Measurements from ENCODE around the gene RIOX2. TPM values are rescaled to one million over a fixed set of nuclear protein-coding genes. Genes with fewer than 3 reads are reported as not detected.
A peak's percentile ranks its signal among the peaks of the same experiment; 100 is the strongest.
"Not testable (repeated sequence)": the region's sequence is repeated elsewhere in the genome, so short reads cannot be mapped to it uniquely, and the experiment has no call there.

The RIOX2 gene
- total and polyA plus RNA-seq, 2 donors (not counting 1 experiment from before 2014, with no cell fraction given): 23.7 to 46.1 TPM

- DNase-seq (ENCODE audit: low read depth in 2 of 2): no peak
- TF ChIP-seq CTCF (conservative IDR thresholded peaks at IDR 0.05 in 1 of 2, IDR thresholded peaks at IDR 0.05 in 1 of 2; ENCODE audit: low read depth in 1 of 2, low read length in 2 of 2) (no peak), EZH2 (IDR thresholded peaks at IDR 0.05; ENCODE audit: low read length, missing control alignments) (no peak)
- no peak overlapping the region for H3K4me2 ChIP-seq (ENCODE audit: extremely low read depth, insufficient read depth, low read length)
Measured at GRCh38 chr3:97910931-97911351, 61.3 kb downstream of the RIOX2 start.

GRCh38 chr3:97910236-97910831, 61.9 kb downstream of the RIOX2 start:
- not testable (repeated sequence) for H3K4me3 ChIP-seq (replicated peaks in 1 of 4; ENCODE audit: control extremely low read depth in 1 of 4, insufficient read depth in 1 of 4, low read depth in 3 of 4, low read length in 4 of 4); H4K20me1 ChIP-seq (ENCODE audit: control insufficient read depth, extremely low read depth, insufficient read depth, low read length); H3K36me3 ChIP-seq (ENCODE audit: control insufficient read depth, insufficient read depth, low read length); H3K4me2 ChIP-seq (ENCODE audit: extremely low read depth, insufficient read depth, low read length); H3K9ac ChIP-seq (ENCODE audit: insufficient read depth, low read length); H3K9me3 ChIP-seq (ENCODE audit: control insufficient read depth, insufficient read depth, low read depth, low read length); H3K4me1 ChIP-seq (ENCODE audit: control insufficient read depth, extremely low read depth, insufficient read depth, low read length); H3K79me2 ChIP-seq (ENCODE audit: control insufficient read depth, insufficient read depth, low read length); H3K27ac ChIP-seq (ENCODE audit: insufficient read depth, low read length); DNase-seq (ENCODE audit: low read depth in 2 of 2); H3K27me3 ChIP-seq (ENCODE audit: control insufficient read depth, insufficient read depth, low read length); H2AFZ ChIP-seq (ENCODE audit: low read length)

More at GRCh38 chr3:97910931-97911351, 61.3 kb downstream of the RIOX2 start:
- Histone ChIP-seq H3K4me3 (replicated peaks in 1 of 4; ENCODE audit: control extremely low read depth in 1 of 4, insufficient read depth in 1 of 4, low read depth in 3 of 4, low read length in 4 of 4) (no peak overlapping the region), H3K79me2 (ENCODE audit: control insufficient read depth, insufficient read depth, low read length) (no peaks in the 10 kb centered on the region), H3K36me3 (ENCODE audit: control insufficient read depth, insufficient read depth, low read length) (no peaks in the 10 kb centered on the region), H3K9me3 (ENCODE audit: control insufficient read depth, insufficient read depth, low read depth, low read length) (no peaks in the 10 kb centered on the region), H2AFZ (ENCODE audit: low read length) (no peak overlapping the region), H3K4me1 (ENCODE audit: control insufficient read depth, extremely low read depth, insufficient read depth, low read length) (no peaks in the 10 kb centered on the region), H3K27ac (ENCODE audit: insufficient read depth, low read length) (no peak overlapping the region), H4K20me1 (ENCODE audit: control insufficient read depth, extremely low read depth, insufficient read depth, low read length) (no peaks in the 10 kb centered on the region), H3K9ac (ENCODE audit: insufficient read depth, low read length) (no peak overlapping the region), H3K27me3 (ENCODE audit: control insufficient read depth, insufficient read depth, low read length) (no peaks in the 10 kb centered on the region)

- not testable (repeated sequence) for H3K4me3 ChIP-seq (replicated peaks in 1 of 4; ENCODE audit: control extremely low read depth in 1 of 4, insufficient read depth in 1 of 4, low read depth in 3 of 4, low read length in 4 of 4); H3K27me3 ChIP-seq (ENCODE audit: control insufficient read depth, insufficient read depth, low read length); H3K36me3 ChIP-seq (ENCODE audit: control insufficient read depth, insufficient read depth, low read length); H3K4me1 ChIP-seq (ENCODE audit: control insufficient read depth, extremely low read depth, insufficient read depth, low read length); H3K9ac ChIP-seq (ENCODE audit: insufficient read depth, low read length); H3K27ac ChIP-seq (ENCODE audit: insufficient read depth, low read length); H2AFZ ChIP-seq (ENCODE audit: low read length); H3K4me2 ChIP-seq (ENCODE audit: extremely low read depth, insufficient read depth, low read length); H3K79me2 ChIP-seq (ENCODE audit: control insufficient read depth, insufficient read depth, low read length); DNase-seq (ENCODE audit: low read depth in 2 of 2); H3K9me3 ChIP-seq (ENCODE audit: control insufficient read depth, insufficient read depth, low read depth, low read length); H4K20me1 ChIP-seq (ENCODE audit: control insufficient read depth, extremely low read depth, insufficient read depth, low read length)
Measured at GRCh38 chr3:97909830-97910229, 62.4 kb downstream of the RIOX2 start.

- no peaks in the 10 kb centered on the region for H4K20me1 ChIP-seq (ENCODE audit: control insufficient read depth, extremely low read depth, insufficient read depth, low read length)
- H3K36me3 ChIP-seq (ENCODE audit: control insufficient read depth, insufficient read depth, low read length): no peaks in the 10 kb centered on the region
- no peak for TF ChIP-seq CTCF (conservative IDR thresholded peaks at IDR 0.05 in 1 of 2, IDR thresholded peaks at IDR 0.05 in 1 of 2; ENCODE audit: low read depth in 1 of 2, low read length in 2 of 2)
- no peaks in the 10 kb centered on the region for H3K27me3 ChIP-seq (ENCODE audit: control insufficient read depth, insufficient read depth, low read length)
- H3K79me2 ChIP-seq (ENCODE audit: control insufficient read depth, insufficient read depth, low read length): no peaks in the 10 kb centered on the region
- no peak overlapping the region for H3K4me3 ChIP-seq (replicated peaks in 1 of 4; ENCODE audit: control extremely low read depth in 1 of 4, insufficient read depth in 1 of 4, low read depth in 3 of 4, low read length in 4 of 4)
- H2AFZ ChIP-seq (ENCODE audit: low read length): no peak overlapping the region
- no peaks in the 10 kb centered on the region for H3K9me3 ChIP-seq (ENCODE audit: control insufficient read depth, insufficient read depth, low read depth, low read length)
- DNase-seq (ENCODE audit: low read depth in 2 of 2): peak in 1 of 2 donors; percentile 9
- no peaks in the 10 kb centered on the region for H3K4me1 ChIP-seq (ENCODE audit: control insufficient read depth, extremely low read depth, insufficient read depth, low read length)
- H3K27ac ChIP-seq (ENCODE audit: insufficient read depth, low read length): no peak overlapping the region
- no peak overlapping the region for H3K4me2 ChIP-seq (ENCODE audit: extremely low read depth, insufficient read depth, low read length)
- H3K9ac ChIP-seq (ENCODE audit: insufficient read depth, low read length): no peak overlapping the region
Measured at GRCh38 chr3:97901313-97902248, 70.7 kb downstream of the RIOX2 start.

Data from fibroblast of lung (primary cell).